GM18867 (cell line): Measurements from ENCODE around the gene APBA2.
"Not testable (repeated sequence)": the region's sequence is repeated elsewhere in the genome, so short reads cannot be mapped to it uniquely, and the experiment has no call there.

ENCODE experiments used
- ATAC-seq: cut with Tn5 transposase; IDR thresholded peaks from one replicate; pipeline ENCODE4 v1.9.1; 2021; ENCODE audit warnings: mild to moderate bottlenecking, moderate library complexity; ENCODE audit not compliant: unreplicated experiment

Gene APBA2

DNA sequence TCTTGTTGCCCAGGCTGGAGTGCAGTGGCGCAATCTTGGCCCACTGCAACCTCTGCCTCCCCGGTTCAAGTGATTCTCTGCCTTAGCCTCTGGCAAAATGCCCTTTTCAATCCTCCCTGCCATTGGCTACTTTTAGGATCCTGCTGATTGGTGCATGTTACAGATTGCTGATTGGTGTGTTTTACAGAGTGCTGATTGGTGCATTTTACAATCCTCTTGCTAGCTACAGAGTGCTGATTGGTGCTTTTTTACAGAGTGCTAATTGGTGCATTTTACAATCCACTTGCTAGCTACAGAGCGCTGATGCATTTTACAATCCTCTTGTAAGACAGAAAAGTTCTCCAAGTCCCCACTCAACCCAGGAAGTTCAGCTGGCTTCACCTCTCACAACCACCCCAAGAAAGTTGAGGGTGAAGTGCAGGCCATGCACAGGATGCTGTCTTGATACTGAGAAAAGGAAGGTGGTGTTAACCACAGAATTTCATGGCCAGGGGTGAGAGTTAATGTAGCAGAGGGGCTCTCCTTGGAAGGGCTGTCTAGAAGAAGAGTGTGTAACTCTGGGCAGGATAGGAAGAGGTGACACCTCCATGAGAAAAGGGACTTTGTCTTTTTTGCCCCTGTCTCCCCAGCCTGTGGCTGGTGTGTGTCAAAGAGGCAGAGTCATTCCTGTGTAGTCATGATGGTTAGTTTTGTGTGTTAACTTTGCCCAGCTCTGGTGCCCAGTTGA lies 145.9 kb downstream of the APBA2 start:
- no peak for ATAC-seq

DNA sequence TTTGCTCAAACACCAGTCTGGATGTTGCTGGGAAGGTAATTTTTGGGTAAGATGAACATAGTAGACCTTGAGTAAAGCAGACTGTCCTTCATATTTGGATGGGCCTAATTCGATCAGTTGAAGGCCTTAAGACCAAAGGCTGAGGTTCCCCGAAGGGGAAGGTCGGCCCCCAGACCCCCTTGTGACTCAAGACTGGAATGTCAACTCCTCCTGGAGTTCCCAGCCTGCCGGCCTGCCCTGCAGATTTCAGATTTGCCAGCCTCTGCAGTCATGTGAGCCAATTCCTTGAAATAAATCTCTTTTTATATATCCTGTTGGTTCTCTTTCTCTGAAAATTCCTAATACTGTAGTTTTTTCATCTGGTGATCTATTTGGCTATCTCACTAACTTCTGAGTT lies 146.5 kb downstream of the APBA2 start:
- no peak for ATAC-seq

- ATAC-seq, result no peak
Measured at GRCh38 chr15:29032751-29033150, 147.0 kb downstream of the APBA2 start.

GRCh38 chr15:29034151-29034550 lies 148.4 kb downstream of the APBA2 start:
- ATAC-seq, result no peak

GRCh38 chr15:29034593-29035335 lies 149.0 kb downstream of the APBA2 start:
- ATAC-seq, result no peak

GRCh38 chr15:29035336-29036285 lies 149.8 kb downstream of the APBA2 start:
- no peak for ATAC-seq

- no peak for ATAC-seq
Measured at GRCh38 chr15:29037997-29038705, 152.4 kb downstream of the APBA2 start.

- ATAC-seq, result no peak
Measured at GRCh38 chr15:29039466-29040369, 153.9 kb downstream of the APBA2 start.

- ATAC-seq, result no peak
Measured at GRCh38 chr15:29040370-29040751, 154.6 kb downstream of the APBA2 start.

- ATAC-seq, result no peak
Measured at GRCh38 chr15:29043736-29044502, 158.1 kb downstream of the APBA2 start.

- ATAC-seq, result no peak
Measured at GRCh38 chr15:29044503-29044901, 158.7 kb downstream of the APBA2 start.

- ATAC-seq, result not testable (repeated sequence)
Measured at GRCh38 chr15:29045161-29045560, 159.4 kb downstream of the APBA2 start.

- ATAC-seq, result no peak
Measured at GRCh38 chr15:29045717-29046116, 159.9 kb downstream of the APBA2 start.

DNA sequence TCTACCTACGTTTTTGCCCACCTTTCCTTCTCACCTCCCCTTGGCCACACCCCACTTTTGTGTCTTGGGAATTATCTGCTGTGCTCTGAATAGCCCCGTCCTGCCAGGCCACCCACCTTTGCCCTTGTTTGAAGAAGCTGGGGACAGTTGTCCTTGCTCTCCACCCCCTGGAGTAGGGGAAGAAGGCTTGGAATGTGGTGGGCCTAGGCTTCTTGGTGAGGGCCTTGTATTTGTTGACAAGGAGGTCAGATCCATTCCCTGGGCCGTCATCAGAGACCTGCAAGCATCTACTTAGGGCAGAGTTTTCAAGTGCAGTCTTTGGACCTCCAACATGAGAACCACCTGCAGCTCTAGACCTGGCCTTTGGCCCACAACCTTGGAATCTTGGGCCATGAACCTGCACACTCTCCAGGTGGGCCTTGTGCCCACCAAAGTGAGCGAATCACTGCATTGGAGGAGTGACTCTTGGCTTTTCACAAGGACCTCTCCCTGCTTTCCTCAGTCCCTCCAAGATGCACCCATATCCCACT lies 160.6 kb downstream of the APBA2 start:
- no peak for ATAC-seq

DNA sequence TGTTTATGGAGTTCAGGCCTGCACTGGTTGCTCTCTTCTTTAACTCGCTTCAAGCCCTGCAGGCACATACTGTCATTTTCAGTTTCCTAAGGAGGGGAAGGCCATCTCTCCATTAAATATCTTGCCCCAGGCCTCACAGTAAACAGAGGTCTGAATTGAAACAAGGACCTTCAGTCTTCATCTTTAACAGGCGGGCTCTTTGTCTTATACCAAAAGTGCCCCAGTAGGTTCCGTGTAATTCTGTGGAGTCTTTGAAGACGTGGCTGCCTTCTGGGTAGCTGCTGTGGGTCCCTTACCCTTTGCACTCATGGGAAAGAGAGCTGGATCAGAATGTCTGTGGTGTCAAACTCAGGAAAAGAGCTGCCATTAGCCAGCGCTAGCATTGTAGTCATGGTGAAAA lies 161.2 kb downstream of the APBA2 start:
- no peak for ATAC-seq

DNA sequence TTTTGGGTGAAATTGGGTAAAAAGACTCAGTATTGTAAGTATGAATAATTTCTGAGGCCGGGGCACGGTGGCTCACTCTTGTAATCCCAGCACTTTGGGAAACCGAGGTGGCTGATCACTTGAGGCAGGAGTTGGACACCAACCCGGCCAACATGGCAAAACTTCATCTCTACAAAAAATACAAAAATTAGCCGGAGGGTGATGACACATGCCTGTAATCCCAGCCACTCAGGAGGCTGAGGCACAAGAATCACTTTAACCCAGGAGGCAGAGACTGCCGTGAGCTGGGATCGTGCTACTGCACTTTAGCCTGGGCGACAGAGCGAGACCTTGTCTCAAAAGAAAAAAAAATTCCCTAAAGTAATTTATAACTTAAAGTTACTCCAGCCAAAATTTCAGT lies 162.2 kb downstream of the APBA2 start:
- ATAC-seq, result no peak

DNA sequence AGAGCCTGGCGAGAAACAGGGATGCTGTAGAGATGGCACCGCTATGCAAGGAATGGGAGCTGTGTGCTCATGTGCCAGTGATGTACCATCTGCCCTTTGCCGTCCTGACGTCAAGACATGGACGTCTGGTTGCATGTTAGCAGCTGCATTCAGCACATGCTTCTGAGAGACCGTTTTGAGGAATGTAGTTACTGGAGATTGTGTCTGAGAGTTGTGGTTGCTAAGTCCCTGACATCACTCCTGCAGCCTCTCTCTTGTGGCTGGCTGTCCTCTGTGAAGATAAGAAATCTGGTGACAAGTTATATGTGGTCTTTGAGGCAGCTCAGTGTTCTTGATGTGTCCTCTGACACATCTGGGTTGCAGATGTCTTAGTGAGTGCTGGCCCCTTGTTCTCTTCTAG lies 165.1 kb downstream of the APBA2 start:
- ATAC-seq, result no peak

- no peak for ATAC-seq
Measured at GRCh38 chr15:29051422-29051821, 165.6 kb downstream of the APBA2 start.

DNA sequence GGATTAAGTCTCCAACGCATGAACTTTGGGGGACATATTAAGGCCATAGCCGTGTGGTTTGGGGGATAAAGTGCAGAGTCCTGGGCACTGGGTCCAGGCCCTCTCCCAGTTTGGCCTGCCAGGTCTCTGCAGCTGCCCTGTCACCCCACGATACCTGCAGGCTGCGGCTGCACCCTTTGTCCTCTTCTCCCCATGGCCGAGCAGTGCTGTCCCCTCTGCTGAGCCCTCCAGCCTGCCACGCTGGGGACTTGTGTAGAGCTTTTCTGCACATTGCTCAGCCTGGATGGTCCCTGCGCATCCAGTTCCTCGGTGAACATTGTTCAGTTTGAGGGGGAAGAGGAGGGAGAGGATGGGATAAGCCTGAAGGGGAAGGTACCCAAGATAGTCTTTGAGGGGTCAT lies 167.2 kb downstream of the APBA2 start:
- ATAC-seq, result no peak
